ENCODE results near the gene TMED7. TPM values are rescaled to one million over a fixed set of nuclear protein-coding genes. Genes with fewer than 3 reads are reported as not detected.

TMED7 gene
- total and polyA plus RNA-seq, 4 donors, result 43.4 to 140 (median 65.8) TPM

DNA sequence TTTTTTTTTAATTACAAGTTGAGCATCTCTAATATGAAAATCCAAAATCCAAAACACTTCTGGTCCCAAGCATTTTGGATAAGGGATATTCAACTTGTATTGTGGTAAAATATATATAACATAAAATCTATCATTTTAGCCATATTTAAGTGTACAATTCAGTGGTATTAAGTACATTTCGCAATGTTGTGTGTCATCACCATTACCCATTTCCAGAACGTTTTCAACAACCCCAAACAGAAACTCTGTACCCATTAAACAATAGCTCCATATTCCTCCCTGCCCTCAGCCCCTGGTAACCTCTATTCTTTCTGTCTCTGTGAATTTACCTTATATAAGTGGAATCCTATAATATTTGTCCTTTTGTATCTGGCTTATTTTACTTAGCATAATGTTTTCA is 48.5 kb downstream of the TMED7 start (continued):
- TF ChIP-seq CTCF (IDR thresholded peaks at IDR 0.05; ENCODE audit: low read depth, low read length, missing input control) (no peak), TAF1 (conservative IDR thresholded peaks at IDR 0.05) (no peak), FOXA2 (IDR thresholded peaks at IDR 0.05) (no peak), EGR1 (IDR thresholded peaks at IDR 0.05; ENCODE audit: low read depth in 2 of 2) (no peak), RXRA (IDR thresholded peaks at IDR 0.05) (no peak), SP1 (IDR thresholded peaks at IDR 0.05) (no peak), RAD21 (IDR thresholded peaks at IDR 0.05) (no peak)

DNA sequence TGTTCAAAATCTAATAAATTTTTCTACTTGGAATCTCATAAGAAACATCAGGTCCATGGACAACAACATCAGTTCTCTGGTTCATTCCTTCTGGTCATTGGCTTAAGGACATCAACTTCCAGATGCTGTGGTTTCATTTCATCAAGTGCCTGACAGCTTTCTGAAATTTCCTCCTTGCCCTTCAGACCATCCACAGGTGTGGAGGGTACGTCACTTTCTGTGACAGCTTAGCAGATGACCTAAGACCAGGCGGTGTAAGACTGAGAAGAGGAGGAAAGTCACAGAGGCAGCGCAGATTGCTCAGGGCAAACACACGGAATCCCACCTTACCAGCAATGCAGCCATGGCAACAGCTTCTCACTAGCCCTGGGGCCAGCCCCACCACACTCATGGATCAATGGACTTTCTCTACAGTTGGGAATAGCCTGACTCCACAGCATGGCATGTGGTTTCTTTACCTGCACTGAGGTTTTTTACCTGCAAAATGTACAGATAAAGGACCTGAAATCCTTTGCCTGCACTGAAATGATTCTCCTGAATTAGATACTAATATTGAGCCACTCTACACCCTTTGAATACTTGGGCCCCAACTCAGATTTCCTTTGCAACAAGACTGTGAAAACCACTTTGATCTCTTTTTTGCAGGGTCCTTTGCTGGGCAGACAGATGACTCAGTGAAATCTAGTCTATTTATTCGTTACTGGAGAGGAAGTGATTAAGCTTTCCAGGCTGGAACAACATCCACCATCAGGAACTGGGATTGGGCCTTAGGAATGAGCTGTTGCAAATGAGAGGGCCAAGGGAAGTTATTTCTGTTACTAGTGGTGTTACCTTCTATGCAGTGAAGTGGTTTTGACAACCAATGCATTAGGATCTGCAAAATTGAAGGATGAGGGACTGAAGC is 50.4 kb downstream of the TMED7 start:
- H3K4me3 ChIP-seq (ENCODE audit: low read depth in 1 of 3, low read length in 3 of 3), result no peak overlapping the region
- no peak for DNase-seq (ENCODE audit: low spot score)
- H3K36me3 ChIP-seq (ENCODE audit: control insufficient read depth in 4 of 4, insufficient read depth in 3 of 4, low read depth in 1 of 4, low read length in 3 of 4), result no peaks in the 10 kb centered on the region
- 87% methylated on average over 5 of the region's 5 CpGs for WGBS
- TF ChIP-seq CTCF (IDR thresholded peaks at IDR 0.05; ENCODE audit: low read depth, low read length, missing input control) (no peak), RXRA (IDR thresholded peaks at IDR 0.05) (no peak), MAX (IDR thresholded peaks at IDR 0.05) (no peak), FOXA1 (IDR thresholded peaks at IDR 0.05) (no peak), SP1 (IDR thresholded peaks at IDR 0.05) (no peak), JUND (IDR thresholded peaks at IDR 0.05) (no peak)
- TF ChIP-seq, protein P1, sequence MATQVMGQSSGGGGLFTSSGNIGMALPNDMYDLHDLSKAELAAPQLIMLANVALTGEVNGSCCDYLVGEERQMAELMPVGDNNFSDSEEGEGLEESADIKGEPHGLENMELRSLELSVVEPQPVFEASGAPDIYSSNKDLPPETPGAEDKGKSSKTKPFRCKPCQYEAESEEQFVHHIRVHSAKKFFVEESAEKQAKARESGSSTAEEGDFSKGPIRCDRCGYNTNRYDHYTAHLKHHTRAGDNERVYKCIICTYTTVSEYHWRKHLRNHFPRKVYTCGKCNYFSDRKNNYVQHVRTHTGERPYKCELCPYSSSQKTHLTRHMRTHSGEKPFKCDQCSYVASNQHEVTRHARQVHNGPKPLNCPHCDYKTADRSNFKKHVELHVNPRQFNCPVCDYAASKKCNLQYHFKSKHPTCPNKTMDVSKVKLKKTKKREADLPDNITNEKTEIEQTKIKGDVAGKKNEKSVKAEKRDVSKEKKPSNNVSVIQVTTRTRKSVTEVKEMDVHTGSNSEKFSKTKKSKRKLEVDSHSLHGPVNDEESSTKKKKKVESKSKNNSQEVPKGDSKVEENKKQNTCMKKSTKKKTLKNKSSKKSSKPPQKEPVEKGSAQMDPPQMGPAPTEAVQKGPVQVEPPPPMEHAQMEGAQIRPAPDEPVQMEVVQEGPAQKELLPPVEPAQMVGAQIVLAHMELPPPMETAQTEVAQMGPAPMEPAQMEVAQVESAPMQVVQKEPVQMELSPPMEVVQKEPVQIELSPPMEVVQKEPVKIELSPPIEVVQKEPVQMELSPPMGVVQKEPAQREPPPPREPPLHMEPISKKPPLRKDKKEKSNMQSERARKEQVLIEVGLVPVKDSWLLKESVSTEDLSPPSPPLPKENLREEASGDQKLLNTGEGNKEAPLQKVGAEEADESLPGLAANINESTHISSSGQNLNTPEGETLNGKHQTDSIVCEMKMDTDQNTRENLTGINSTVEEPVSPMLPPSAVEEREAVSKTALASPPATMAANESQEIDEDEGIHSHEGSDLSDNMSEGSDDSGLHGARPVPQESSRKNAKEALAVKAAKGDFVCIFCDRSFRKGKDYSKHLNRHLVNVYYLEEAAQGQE (IDR thresholded peaks at IDR 0.05), result no peak
- H3K9ac ChIP-seq (ENCODE audit: low read depth in 1 of 2, low read length in 2 of 2), result no peak overlapping the region
- H3K9me3 ChIP-seq (ENCODE audit: control insufficient read depth in 4 of 4, low read length in 3 of 4), result no peaks in the 10 kb centered on the region
- no peaks in the 10 kb centered on the region for H3K27me3 ChIP-seq (ENCODE audit: control insufficient read depth in 4 of 4, insufficient read depth in 4 of 4, low read length in 3 of 4)
- no peak overlapping the region for H3K27ac ChIP-seq (ENCODE audit: low read depth in 1 of 2, low read length in 2 of 2)
- H3K4me1 ChIP-seq (ENCODE audit: control insufficient read depth in 4 of 4, insufficient read depth in 4 of 4, low read length in 3 of 4), result no peaks in the 10 kb centered on the region
